Activated T-helper 17 cell treated with anti-CD3 and anti-CD28 coated beads, Interleukin-2, amount 50 U/mL, for 72 hours (primary cell): ENCODE results near the gene ZNF484. TPM values are rescaled to one million over a fixed set of nuclear protein-coding genes. Genes with fewer than 3 reads are reported as not detected.
"Not testable (repeated sequence)": the region's sequence is repeated elsewhere in the genome, so short reads cannot be mapped to it uniquely, and the experiment has no call there.

Experiments
- ATAC-seq: fragments of 150-1000 bp; cut with Tn5 transposase; replicated peaks from 2 replicates; pipeline ENCODE4 v1.10.0; 2021; ENCODE audit warnings: mild to moderate bottlenecking, moderate library complexity
- H3K27ac Mint-ChIP-seq: one replicate; pipeline ENCODE4 v1.8.0; 2022; ENCODE audit warnings: mixed read lengths
- H3K27me3 Mint-ChIP-seq: one replicate; pipeline ENCODE4 v1.8.0; 2022; ENCODE audit warnings: mixed read lengths
- H3K36me3 Mint-ChIP-seq: one replicate; pipeline ENCODE4 v1.8.0; 2022; ENCODE audit warnings: low read depth, mild to moderate bottlenecking, mixed read lengths
- H3K4me1 Mint-ChIP-seq: one replicate; pipeline ENCODE4 v1.8.0; 2022; ENCODE audit warnings: mixed read lengths
- H3K4me3 Mint-ChIP-seq: one replicate; pipeline ENCODE4 v1.8.0; 2022; ENCODE audit warnings: mild to moderate bottlenecking, mixed read lengths
- H3K9me3 Mint-ChIP-seq: one replicate; pipeline ENCODE4 v1.8.0; 2022; ENCODE audit warnings: mixed read lengths
- total RNA-seq, 2 donors: library from RNA; stranded (reverse); gene quantifications; one replicate each; pipeline ENCODE4 v1.2.3, GENCODE V29; 2022

The ZNF484 gene
- total RNA-seq, 2 donors from 2014 or later: 9.9 to 17.0 TPM

- Mint-ChIP-seq H3K36me3 (no peaks in the 10 kb centered on the region), H3K9me3 (peaks cover 5% of the 10 kb centered on the region), H3K4me3 (no peak overlapping the region), H3K27me3 (no peaks in the 10 kb centered on the region), H3K4me1 (no peaks in the 10 kb centered on the region), H3K27ac (no peak overlapping the region)
- no peak for ATAC-seq
Observed at GRCh38 chr9:92829420-92829819, 48.4 kb downstream of the ZNF484 start.

DNA sequence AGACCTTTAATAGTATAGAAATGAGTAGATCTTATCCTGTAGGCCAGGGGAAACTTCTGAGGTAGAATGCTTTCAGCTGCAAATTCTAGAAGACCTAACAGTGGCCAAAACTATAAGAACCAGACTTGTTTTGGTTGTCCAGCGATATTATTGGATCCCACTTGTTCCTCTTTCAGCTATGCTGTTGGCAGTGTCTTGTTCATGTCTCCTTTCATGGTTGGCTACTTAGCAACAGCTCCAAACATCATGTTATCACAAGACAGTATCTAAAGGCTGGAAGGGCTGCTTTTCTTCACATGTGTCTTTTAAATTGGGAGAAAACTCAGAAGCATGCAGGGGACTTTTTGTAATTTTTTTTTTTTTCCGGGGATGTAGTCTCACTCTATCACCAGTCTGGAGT is 52.8 kb downstream of the ZNF484 start:
- H3K4me3 Mint-ChIP-seq, H3K9me3 Mint-ChIP-seq, ATAC-seq, H3K36me3 Mint-ChIP-seq, H3K27ac Mint-ChIP-seq, H3K4me1 Mint-ChIP-seq, H3K27me3 Mint-ChIP-seq: not testable (repeated sequence)

DNA sequence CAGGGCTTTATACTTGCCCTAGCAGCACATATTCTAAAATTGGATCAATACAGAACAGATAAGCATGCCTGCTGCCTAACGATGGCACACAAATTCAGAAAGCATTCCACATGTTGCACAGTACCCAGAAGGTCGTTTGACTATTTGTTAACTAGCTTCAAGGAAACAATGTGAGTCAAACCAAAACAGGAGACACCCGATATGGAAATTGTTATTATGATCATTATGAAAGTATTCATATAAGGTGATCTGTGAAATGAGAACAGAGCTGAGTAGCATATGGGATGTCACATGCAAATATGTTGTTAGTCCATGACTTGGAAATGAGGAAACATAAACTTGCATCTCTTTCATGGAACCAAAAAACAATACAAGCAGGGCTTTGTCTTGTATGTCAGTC is 56.9 kb downstream of the ZNF484 start:
- Mint-ChIP-seq H3K36me3 (no peaks in the 10 kb centered on the region), H3K27me3 (peaks cover 22% of the 10 kb centered on the region), H3K4me3 (no peak overlapping the region), H3K27ac (no peak overlapping the region), H3K9me3 (no peaks in the 10 kb centered on the region), H3K4me1 (no peaks in the 10 kb centered on the region)
- peak; percentile 77 for ATAC-seq

- ATAC-seq: peak; percentile 68
- not testable (repeated sequence) for H3K9me3 Mint-ChIP-seq, H3K36me3 Mint-ChIP-seq, H3K27ac Mint-ChIP-seq, H3K4me1 Mint-ChIP-seq, H3K4me3 Mint-ChIP-seq
- H3K27me3 Mint-ChIP-seq: peaks cover 27% of the 10 kb centered on the region
Observed at GRCh38 chr9:92819898-92820297, 57.9 kb downstream of the ZNF484 start.

- not testable (repeated sequence) for H3K9me3 Mint-ChIP-seq, ATAC-seq, H3K27ac Mint-ChIP-seq, H3K36me3 Mint-ChIP-seq, H3K4me1 Mint-ChIP-seq
- Mint-ChIP-seq H3K27me3 (peaks cover 49% of the 10 kb centered on the region), H3K4me3 (peak overlapping the region; percentile 89)
Observed at GRCh38 chr9:92809629-92810326, 68.1 kb downstream of the ZNF484 start.

GRCh38 chr9:92808726-92809451 is 68.9 kb downstream of the ZNF484 start:
- no peak overlapping the region for H3K27ac Mint-ChIP-seq
- no peaks in the 10 kb centered on the region for H3K9me3 Mint-ChIP-seq
- H3K36me3 Mint-ChIP-seq: no peaks in the 10 kb centered on the region
- peak overlapping the region; percentile 89 for H3K4me3 Mint-ChIP-seq
- ATAC-seq: peak; percentile 72
- H3K4me1 Mint-ChIP-seq: peaks cover 5% of the 10 kb centered on the region
- peaks cover 42% of the 10 kb centered on the region for H3K27me3 Mint-ChIP-seq

GRCh38 chr9:92807757-92808725 is 69.8 kb downstream of the ZNF484 start:
- H3K4me3 Mint-ChIP-seq: peak overlapping the region; percentile 89
- peak; percentile 25 for ATAC-seq
- peaks cover 34% of the 10 kb centered on the region for H3K27me3 Mint-ChIP-seq
- no peaks in the 10 kb centered on the region for H3K9me3 Mint-ChIP-seq
- no peak overlapping the region for H3K27ac Mint-ChIP-seq
- H3K36me3 Mint-ChIP-seq: no peaks in the 10 kb centered on the region
- H3K4me1 Mint-ChIP-seq: peaks cover 5% of the 10 kb centered on the region

GRCh38 chr9:92807031-92807756 is 70.6 kb downstream of the ZNF484 start:
- ATAC-seq: no peak
- H3K4me3 Mint-ChIP-seq: peak overlapping the region; percentile 89

DNA sequence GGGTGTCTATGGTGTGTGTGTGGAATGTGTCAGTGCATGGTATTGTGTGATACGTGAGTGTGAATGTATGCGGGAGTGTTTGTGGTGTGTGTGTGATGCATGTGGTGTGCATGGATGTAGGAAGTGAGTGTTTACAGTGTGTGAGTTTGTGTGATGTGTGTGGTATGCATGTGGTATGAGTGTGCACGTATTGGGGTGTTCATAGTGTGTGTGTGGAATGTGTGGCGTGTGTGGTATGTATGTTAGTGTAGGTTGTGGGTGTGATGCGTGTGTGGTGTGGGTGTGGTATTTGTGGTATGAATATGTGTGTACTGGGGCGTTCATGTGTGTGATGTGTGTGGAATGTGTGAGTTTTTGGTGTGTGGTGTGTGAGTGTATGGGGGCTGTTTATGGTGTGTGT is 73.1 kb downstream of the ZNF484 start:
- no peaks in the 10 kb centered on the region for H3K36me3 Mint-ChIP-seq
- H3K4me1 Mint-ChIP-seq: peaks cover 5% of the 10 kb centered on the region
- H3K27me3 Mint-ChIP-seq: peaks cover 17% of the 10 kb centered on the region
- H3K4me3 Mint-ChIP-seq: no peak overlapping the region
- no peak overlapping the region for H3K27ac Mint-ChIP-seq
- H3K9me3 Mint-ChIP-seq: no peaks in the 10 kb centered on the region
- ATAC-seq: peak; percentile 10

More at GRCh38 chr9:92807031-92807756, 70.6 kb downstream of the ZNF484 start:
- Mint-ChIP-seq H3K27ac (no peak overlapping the region), H3K9me3 (no peaks in the 10 kb centered on the region), H3K27me3 (peaks cover 33% of the 10 kb centered on the region), H3K36me3 (no peaks in the 10 kb centered on the region), H3K4me1 (peaks cover 5% of the 10 kb centered on the region)

GRCh38 chr9:92798358-92798757 is 79.5 kb downstream of the ZNF484 start:
- H3K4me3 Mint-ChIP-seq: no peak overlapping the region
- peaks cover 4% of the 10 kb centered on the region for H3K4me1 Mint-ChIP-seq
- peaks cover 12% of the 10 kb centered on the region for H3K27me3 Mint-ChIP-seq
- no peak for ATAC-seq
- no peaks in the 10 kb centered on the region for H3K36me3 Mint-ChIP-seq
- H3K9me3 Mint-ChIP-seq: no peaks in the 10 kb centered on the region
- H3K27ac Mint-ChIP-seq: peak overlapping the region; percentile 48

- H3K36me3 Mint-ChIP-seq, H3K9me3 Mint-ChIP-seq, ATAC-seq, H3K4me1 Mint-ChIP-seq, H3K4me3 Mint-ChIP-seq, H3K27ac Mint-ChIP-seq: not testable (repeated sequence)
- peaks cover 12% of the 10 kb centered on the region for H3K27me3 Mint-ChIP-seq
Observed at GRCh38 chr9:92796337-92796804, 81.5 kb downstream of the ZNF484 start.

DNA sequence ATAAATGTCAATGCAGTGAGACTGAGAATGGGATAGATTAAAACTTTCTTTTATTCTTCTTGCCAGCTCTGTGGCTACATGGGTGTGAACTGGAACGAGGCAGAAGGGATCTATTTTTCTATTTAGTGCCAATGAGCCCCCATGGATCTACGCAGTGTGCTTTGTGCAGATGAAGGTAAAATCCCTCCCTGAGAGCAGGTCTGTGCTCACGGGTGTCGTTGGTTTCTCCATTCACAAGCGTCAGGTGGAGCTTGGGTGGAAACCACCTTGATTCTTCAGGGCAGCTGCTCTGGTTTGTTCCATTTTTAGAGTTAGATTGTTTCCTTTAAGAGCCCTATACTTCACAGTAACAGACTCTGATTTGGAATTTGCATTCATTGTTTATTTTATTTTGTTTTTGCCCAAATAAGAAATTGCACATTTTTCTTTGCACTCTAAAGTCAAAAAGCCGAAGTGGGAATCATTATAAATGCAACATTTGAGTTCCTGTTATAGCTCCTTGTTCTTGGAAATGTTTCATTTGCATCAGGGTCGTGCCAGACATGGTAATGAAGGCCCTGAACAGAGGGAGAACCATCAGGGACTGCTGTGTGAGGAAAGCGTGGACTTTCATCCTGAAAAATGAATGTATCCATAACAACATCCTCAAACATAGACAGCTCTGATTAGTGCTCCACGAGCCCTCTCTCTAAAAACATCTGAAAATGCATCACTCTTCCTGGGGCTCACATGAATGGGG is 82.1 kb downstream of the ZNF484 start:
- H3K4me1 Mint-ChIP-seq: peaks cover 13% of the 10 kb centered on the region

More for the DNA sequence above, 82.1 kb downstream of the ZNF484 start:
- Mint-ChIP-seq H3K27me3 (peaks cover 12% of the 10 kb centered on the region), H3K4me3 (no peak overlapping the region), H3K27ac (no peak overlapping the region), H3K36me3 (no peaks in the 10 kb centered on the region), H3K9me3 (no peaks in the 10 kb centered on the region)
- ATAC-seq: no peak
